Umbilical cord (tissue), 2 donors: Measurements from ENCODE around the gene EXOC2. TPM values are rescaled to one million over a fixed set of nuclear protein-coding genes. Genes with fewer than 3 reads are reported as not detected.
"Not testable (repeated sequence)": the region's sequence is repeated elsewhere in the genome, so short reads cannot be mapped to it uniquely, and the experiment has no call there.

Experiments
- DNase-seq: peaks from one replicate; pipeline ENCODE4 v3.0.0-alpha.2; 2015; ENCODE audit warnings: low spot score
- total RNA-seq: library from RNA; depleted of rRNA; stranded (reverse); fragments of >200 nt; gene quantifications from one replicate; pipeline ENCODE4 v1.2.3, GENCODE V29; 2014; ENCODE audit warnings: low replicate concordance; ENCODE audit not compliant: insufficient read depth

The EXOC2 gene
- total RNA-seq, 1 donor from 2014 or later, result 47.9 TPM

DNA sequence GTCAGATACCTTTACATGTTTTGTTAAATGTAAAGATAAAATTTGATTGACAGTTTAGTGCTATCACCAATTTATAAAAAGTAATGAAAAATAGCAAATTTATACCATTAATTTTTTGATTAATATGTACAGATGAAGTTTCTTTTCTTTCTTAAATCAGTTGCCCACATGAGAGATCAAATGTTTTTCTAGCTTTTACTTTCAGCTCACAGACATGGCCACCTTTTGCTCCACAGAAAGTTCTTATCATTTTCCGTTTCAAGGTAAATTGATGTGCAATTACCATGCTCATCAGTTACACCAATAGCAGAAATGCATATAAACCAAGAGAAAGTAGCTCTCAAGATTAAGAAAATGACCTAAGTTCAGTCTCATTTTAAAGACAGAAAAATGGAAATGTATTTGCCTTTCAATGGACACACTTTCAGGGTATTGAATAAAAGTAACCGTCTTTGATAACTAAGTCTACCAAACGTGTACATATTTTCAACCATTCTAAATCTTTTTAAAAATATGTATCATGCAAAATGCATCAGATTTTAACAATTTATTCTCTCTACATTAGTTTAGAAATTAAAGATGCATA is 16.6 kb upstream of the EXOC2 start:
- DNase-seq, result no peak

DNA sequence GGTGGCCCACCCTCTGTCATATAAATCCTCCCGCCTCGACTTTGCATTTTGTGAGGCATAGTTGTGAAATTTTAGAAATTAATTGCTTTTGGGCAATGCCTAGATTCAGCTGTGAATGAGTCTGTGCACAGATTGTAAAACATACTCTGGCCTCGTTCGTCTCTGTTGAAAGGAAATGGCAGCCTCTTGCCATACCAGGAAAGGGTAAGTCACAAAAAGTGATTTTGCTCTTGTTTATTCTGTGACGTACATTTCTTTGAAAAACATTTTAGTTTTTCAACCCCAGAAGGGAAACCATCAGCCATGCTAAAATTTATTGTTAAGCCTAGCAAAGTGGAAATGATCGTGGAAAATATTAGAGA is 15.3 kb upstream of the EXOC2 start:
- no peak for DNase-seq

- DNase-seq, result no peak
These were observed 14.8 kb upstream of the EXOC2 start for GRCh38 chr6:707576-708236.

DNA sequence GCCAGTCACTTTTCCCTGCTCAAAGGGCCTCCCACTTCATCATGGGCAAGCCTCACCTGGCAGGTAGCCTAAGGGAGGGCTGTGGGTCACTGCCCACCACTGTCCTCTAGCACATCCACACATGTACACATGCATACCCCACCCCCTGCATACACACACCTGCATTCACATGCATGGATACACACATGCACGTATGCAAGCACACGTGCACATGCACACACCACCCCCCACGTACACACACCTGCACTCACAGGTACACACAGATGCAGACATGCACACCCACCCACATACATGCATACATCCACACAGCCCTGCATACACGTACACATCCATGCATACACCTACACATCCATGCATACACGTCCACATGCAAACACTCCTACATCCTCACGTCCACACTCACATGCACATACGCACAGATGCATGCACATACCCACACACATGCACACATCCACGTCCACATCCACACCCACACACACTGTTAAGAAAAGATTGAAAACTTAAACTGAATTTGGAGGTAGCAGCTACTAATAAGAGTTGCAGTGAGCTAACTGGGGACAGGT is 14.0 kb upstream of the EXOC2 start:
- DNase-seq, result no peak

GRCh38 chr6:706146-706545 is 13.2 kb upstream of the EXOC2 start:
- no peak for DNase-seq

DNA sequence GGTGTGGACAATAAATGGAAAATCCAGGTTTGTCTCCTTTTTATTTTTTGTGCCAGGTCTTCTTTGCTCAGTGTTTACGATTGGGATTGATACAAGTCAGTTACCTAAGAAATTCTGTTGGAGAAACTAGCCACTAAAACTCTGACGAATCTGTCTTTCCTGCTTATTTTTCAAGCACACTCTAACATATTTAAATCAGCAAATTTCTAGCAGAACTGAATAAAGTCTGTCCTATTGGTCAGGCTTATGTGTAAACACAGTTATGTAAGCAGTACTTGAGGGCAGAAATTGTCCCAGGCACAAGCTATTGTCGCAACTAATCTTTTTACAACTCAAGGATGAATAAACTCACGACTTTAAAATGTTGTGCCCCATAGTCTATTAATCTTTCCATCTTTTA is 12.1 kb upstream of the EXOC2 start:
- DNase-seq, result no peak

DNA sequence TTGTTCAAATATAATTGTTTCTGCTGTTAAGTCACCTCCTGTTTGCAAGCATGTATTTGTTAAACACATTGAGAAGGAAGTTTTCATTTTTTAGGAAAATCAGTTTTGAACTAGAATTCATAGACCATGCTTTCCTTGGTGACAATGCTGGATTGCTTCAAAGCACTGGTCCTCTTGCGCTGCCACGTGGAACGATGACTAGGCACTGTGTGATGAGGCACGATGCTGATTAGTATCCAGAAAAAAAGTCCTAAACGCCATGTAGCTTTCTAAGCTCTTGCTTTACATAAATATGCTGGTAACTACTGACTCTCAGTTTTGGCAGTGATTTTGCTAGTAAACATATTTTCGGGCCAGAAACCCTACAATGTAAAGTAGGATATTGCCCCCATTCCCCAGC is 11.1 kb upstream of the EXOC2 start:
- no peak for DNase-seq

DNA sequence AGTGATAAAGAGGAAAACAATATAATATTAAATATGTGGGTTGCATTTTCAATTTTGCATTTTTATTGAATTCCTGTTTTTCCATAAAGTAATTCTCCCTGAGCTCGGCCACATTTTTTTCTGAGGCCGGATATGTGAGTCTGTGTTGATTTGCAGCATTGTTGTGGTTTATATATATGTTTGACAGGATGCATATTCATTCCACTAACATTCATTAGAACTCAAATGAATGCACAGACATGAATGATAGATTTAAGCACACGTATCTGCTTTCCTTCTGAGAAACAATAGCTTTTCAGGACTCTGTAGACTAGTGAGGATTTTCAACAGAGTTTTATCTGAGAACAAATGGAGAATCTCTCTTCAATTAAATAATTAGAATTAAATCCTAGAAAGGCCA is 10.6 kb upstream of the EXOC2 start:
- DNase-seq, result no peak

DNA sequence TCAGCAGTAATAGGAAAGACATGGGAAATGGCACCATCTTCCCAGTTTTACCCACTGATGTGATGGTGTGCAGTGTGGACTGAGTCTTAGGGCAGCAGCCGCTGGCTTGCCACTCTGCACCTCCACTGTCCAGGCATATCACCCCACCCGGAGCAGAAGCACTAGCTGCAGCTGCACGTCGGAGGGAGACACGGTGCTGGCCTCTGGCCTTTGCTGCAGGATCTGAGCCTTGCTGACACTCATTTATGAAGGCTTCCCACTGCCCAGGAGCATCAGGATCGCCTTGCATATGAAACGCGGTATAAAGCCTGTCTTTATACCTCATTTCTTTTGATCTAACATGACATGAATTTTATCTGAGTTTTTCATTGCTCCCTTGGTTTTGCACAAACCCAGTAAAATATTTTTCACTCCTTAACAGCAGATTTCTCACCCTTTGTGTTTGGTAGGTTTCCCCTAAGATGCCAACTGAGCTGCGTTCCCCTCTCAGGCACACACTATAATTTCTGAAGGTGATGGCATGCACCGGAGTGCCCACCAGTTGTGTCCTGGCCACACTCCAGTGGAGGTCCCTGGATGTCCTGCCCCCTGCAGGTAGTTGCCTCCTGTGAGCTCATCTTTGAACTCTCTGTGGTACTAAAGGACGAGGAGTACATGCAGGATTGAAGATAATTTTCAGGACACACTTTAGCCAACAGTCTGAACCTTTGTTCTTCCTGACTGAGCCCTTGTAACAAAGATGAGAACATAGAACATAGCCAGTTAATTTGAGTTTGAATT is 9.0 kb upstream of the EXOC2 start:
- no peak for DNase-seq

DNA sequence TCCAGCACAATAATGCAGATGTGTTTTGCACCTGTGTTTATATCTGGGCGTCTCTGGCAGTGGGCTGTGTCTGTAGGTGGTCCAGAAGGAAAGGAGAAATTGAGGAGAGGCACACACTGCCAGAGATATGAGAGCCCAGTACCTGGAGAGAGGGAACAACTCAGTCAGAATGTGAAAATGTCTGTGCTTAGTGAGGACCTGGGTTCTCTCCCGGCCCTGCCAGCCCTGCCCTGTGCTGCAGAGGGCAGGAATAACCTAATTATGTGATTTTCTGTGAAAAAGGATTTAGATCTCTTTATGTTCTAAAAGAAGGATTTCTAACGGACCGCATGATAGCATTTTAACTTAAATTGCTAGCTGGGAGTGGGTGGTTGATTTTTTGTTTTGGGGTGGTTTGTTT is 8.3 kb upstream of the EXOC2 start:
- no peak for DNase-seq

- DNase-seq, result no peak
These were observed 7.6 kb upstream of the EXOC2 start for GRCh38 chr6:700490-700889.

DNA sequence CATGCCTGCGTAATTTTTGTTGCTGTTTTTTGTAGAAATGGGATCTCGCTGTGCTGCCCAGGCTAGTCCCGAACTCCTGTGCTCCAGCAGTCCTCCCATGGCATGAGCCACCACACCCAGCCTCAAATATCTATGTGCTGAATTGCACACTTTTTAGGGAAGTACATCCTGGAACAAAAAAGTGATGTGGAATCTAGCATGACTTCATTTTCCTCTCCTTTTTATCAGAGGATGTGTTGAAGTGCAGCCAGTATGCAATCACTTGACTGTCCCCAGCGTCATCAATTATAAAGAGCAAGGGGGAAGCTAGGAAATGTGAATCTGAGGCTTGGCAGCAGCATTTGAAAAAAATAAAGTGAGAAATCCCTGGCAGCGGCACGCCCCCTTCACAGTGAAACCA is 6.4 kb upstream of the EXOC2 start:
- DNase-seq, result no peak

DNA sequence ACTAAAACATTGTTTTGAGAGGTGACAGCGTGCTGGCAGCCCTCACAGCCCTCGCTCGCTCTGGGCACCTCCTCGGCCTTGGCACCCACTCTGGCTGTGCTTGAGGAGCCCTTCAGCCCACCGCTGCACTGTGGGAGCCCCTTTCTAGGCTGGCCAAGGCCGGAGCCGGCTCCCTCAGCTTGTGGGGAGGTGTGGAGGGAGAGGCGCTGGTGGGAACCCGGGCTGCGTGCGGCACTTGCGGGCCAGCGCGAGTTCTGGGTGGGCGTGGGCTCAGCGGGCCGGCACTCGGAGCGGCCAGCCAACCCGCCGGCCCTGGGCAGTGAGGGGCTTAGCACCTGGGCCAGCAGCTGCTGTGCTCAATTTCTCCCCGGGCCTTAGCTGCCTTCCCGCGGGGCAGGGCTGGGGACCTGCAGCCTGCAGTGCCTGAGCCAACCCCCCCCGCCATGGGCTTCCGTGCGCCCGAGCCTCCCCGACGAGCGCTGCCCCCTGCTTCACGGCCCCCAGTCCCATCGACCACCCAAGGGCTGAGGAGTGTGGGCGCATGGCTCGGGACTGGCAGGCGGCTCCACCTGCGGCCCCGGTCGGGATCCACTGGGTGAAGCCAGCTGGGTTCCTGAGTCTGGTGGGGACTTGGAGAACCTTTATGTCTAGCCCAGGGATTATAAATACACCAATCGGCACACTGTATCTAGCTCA is 1.6 kb upstream of the EXOC2 start:
- DNase-seq, result not testable (repeated sequence)

DNA sequence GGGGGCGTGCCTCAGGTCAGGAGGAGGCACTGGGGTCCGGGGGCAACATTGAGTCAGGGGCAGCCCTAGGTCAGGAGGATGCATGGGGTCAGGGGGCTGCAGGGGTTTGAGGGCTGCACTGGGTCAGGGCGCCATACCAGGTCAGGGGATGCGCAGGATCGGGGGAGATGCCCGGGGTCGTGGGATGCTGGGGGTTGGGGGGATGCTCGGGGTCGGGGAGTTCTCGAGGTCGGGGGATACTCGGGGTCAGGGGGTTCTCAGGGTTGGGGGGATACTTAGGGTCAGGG is 727 bp upstream of the EXOC2 start:
- DNase-seq, result no peak

- DNase-seq, result peak; percentile 42
These were observed 535 bp downstream of the EXOC2 start for GRCh38 chr6:692356-692851.

DNA sequence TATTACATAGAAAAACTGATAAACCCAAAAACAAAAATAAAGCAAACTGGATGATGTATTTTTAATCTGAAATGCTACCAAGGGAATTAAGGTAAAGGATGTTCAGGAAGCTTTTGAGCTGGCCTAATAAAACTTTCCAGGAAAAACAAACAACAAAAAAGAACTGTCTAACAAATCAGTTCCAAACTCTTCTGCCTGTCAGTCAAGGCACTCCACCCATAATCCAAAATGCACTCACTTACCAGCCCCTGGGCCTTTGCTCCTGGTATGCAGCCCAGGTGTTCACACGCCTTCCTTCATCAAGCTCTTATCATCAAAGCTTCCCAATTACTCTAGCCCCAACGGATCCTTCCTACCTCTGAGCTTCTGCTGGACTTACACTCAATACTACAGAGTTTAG is 3.7 kb downstream of the EXOC2 start:
- DNase-seq, result no peak

DNA sequence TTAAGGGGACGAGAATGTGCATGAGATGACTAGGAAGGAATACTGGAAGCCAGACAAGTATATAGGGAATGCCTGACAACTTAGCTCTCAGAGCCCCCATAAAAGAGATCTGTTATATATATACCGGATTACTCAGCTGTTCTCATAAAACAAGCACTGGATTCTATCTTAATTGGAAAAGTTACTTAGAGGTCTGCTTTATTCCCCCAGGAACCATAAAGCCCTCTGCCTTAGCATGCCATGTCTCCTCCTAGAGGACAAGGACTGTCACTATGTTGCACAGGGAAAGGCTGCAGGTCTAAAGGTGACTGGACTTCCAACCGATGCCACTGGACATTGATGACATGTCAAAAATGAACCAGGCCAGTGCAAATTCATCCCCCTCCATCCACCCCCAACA is 6.4 kb downstream of the EXOC2 start:
- peak; percentile 42 for DNase-seq

DNA sequence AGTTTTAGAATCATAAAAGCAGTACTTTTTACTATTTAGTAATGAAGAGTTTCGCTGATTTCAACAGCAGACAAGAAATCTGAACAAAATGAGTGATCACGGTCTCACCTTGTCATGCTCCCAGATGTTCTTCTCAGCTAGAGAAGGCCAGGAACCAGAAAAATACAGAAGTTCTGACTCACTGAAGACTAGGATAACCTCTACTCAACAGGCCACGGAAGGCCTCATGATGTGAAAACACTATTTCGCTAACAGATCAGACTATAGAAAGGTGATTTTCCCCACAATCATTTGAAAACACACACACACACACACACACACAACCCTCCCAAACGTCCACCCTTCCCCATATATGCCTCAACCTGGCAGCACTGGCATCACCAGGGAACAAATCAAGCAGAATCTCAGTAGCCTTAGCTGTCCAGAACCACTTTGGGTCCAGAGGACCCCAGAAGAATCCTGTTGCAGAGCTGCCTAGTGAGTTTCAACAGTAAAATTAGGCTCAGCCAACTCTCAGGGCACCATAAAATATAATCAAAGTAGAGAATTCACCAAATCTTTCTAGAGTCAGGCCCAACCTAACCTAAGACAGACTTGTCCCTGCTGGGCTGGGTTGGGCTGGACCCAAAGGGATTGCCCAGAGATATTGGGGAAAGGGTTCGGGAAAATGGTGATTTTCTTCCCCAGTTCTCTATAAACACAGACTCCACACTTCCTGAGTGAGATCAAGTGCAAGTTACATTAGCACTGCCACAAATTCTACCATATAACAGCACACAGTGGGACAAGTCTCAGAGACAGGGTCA is 7.9 kb downstream of the EXOC2 start:
- no peak for DNase-seq

DNA sequence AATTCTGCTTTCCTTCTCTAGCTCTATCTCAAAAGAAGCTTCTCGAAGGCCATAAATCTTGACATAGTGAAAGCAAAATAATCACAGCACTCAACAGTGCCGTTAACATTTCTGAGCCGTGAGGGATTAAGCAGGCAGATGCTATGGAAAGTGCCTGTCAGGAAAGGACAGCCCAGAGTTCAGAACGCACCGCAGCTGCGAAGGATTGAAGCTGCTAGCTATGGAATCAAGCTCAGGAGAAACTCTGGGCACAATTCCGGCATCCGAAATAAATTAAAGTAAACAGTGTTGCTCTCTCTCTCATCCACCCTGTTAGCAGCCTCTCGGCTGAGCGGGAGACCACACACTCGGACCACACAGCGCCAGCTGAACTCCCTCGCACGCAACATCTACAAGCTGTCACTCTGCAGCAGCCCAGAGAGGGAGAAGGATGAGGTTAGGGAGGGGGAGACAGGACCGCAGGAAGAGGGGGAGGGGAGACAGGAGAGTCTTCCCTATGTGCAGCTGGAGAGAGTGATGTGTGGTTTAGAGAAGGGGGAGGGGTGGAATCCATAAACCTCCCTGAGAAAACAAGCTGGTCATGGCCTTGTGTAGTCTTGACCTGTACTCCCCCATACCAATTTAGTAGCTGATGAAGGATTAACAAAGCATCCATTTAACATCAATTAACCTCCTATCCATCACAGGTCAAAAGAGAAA is 9.0 kb downstream of the EXOC2 start:
- peak; percentile 81 for DNase-seq

- no peak for DNase-seq
These were observed 12.1 kb downstream of the EXOC2 start for GRCh38 chr6:680666-681340.
